Endothelial cell of umbilical vein (primary cell): ENCODE results near the gene RGS17. TPM values are rescaled to one million over a fixed set of nuclear protein-coding genes. Genes with fewer than 3 reads are reported as not detected.

Experiments used
- BruUV-seq: library from RNA; stranded (reverse); fragments of 400-500 nt; replicated peaks from 2 replicates; lab custom pipeline; 2021; lab: Mats Ljungman, UMichigan
- CTCF ChIA-PET: fragments of 300-600, 350-600 bp; sonication (Branson Sonifier 250); formaldehyde crosslinking; loops from one replicate; lab custom pipeline; 2021; ENCODE audit warnings: antibody characterized with exemption, inconsistent platforms; lab: Charles Lee
- POLR2A ChIA-PET: fragments of 300-600, 350-600 bp; sonication (Branson Sonifier 250); formaldehyde crosslinking; loops from one replicate; lab custom pipeline; 2021; ENCODE audit warnings: antibody characterized with exemption, inconsistent platforms; lab: Charles Lee
- DNase-seq: peaks from one replicate; pipeline ENCODE4 v3.0.0-alpha.2; 2011; ENCODE audit warnings: low read depth, low spot score
- FAIRE-seq: peaks from 2 replicates; lab custom pipeline; 2011; peaks lifted over from hg19 to GRCh38; lab: Jason Lieb, UNC
- H2AFZ ChIP-seq: 2 replicates; pipeline ENCODE4 v1.6.0; 2012; ENCODE audit warnings: low read depth, low read length, control low read depth, inconsistent platforms
- H3K27ac ChIP-seq: 2 replicates; pipeline ENCODE4 v1.5.1; 2011; ENCODE audit warnings: low read depth, mild to moderate bottlenecking, control low read depth, low read length, moderate library complexity; ENCODE audit not compliant: insufficient read depth
- H3K27me3 ChIP-seq, 2 experiments: 2 replicates each; pipeline versions ENCODE4 v1.6.0 to v1.6.1; 2011; ENCODE audit warnings: low read length in 2 of 2, mixed read lengths in 1 of 2; ENCODE audit not compliant: control insufficient read depth in 2 of 2, insufficient read depth in 2 of 2
- H3K36me3 ChIP-seq, 2 experiments: 2 replicates in 1 of 2; 3 replicates in 1 of 2; pipeline ENCODE4 v1.5.1; 2011; ENCODE audit warnings: low read length in 2 of 2, mild to moderate bottlenecking in 1 of 2, moderate library complexity in 1 of 2; ENCODE audit not compliant: control insufficient read depth in 2 of 2, insufficient read depth in 2 of 2; ENCODE audit errors: extremely low read depth in 1 of 2
- H3K4me1 ChIP-seq: 3 replicates; pipeline ENCODE4 v1.5.1; 2011; ENCODE audit warnings: mild to moderate bottlenecking, low read length; ENCODE audit not compliant: control insufficient read depth, insufficient read depth; ENCODE audit errors: extremely low read depth
- H3K4me2 ChIP-seq: 2 replicates; pipeline ENCODE4 v1.6.1; 2011; ENCODE audit warnings: low read length, control low read depth, mixed read lengths; ENCODE audit not compliant: insufficient read depth
- H3K4me3 ChIP-seq, 3 experiments: fragments of 200-600 bp in 1 of 3; sonication (generic), shearing (Covaris generic) in 1 of 3; replicated peaks in 1 of 3; 2 replicates each; pipeline ENCODE4 v1.5.1; 2011 to 2016; ENCODE audit warnings: control low read depth in 3 of 3, low read length in 3 of 3, mild to moderate bottlenecking in 2 of 3, inconsistent platforms in 1 of 3, low read depth in 1 of 3, moderate library complexity in 1 of 3; ENCODE audit not compliant: insufficient read depth in 1 of 3
- H3K79me2 ChIP-seq: 2 replicates; pipeline ENCODE4 v1.6.0; 2012; ENCODE audit warnings: low read length, inconsistent platforms; ENCODE audit not compliant: control insufficient read depth, insufficient read depth
- H3K9ac ChIP-seq: replicated peaks from 2 replicates; pipeline ENCODE3; 2011; ENCODE audit warnings: low read length, control low read depth; ENCODE audit not compliant: insufficient read depth; ENCODE audit errors: extremely low read depth
- H3K9me1 ChIP-seq: replicated peaks from 3 replicates; pipeline ENCODE4 v1.6.0; 2011; ENCODE audit warnings: mild to moderate bottlenecking, low read length; ENCODE audit not compliant: control insufficient read depth, insufficient read depth; ENCODE audit errors: extremely low read depth
- H3K9me3 ChIP-seq: replicated peaks from 2 replicates; pipeline ENCODE4 v1.5.1; 2012; ENCODE audit warnings: low read length, inconsistent platforms; ENCODE audit not compliant: control insufficient read depth, insufficient read depth
- H4K20me1 ChIP-seq: replicated peaks from 2 replicates; pipeline ENCODE3; 2011; ENCODE audit warnings: mild to moderate bottlenecking, low read length; ENCODE audit not compliant: control insufficient read depth, insufficient read depth; ENCODE audit errors: extremely low read depth
- CTCF ChIP-seq, 2 donors: IDR thresholded peaks; 1 replicate in 1 of 2; 2 replicates in 1 of 2; pipeline ENCODE4 v1.5.1; 2011; ENCODE audit warnings: low read length in 2 of 2, mild to moderate bottlenecking in 2 of 2, moderate library complexity in 2 of 2, control low read depth in 1 of 2, inconsistent platforms in 1 of 2, low read depth in 1 of 2; ENCODE audit not compliant: insufficient read depth in 1 of 2; ENCODE audit errors: extremely low read depth in 1 of 2
- EZH2 ChIP-seq: IDR thresholded peaks from 2 replicates; pipeline ENCODE4 v1.6.1; 2012; ENCODE audit warnings: borderline replicate concordance, low read depth, mild to moderate bottlenecking, moderate library complexity, low read length, inconsistent platforms; ENCODE audit not compliant: severe bottlenecking
- FOS ChIP-seq: IDR thresholded peaks from 2 replicates; pipeline ENCODE4 v1.6.1; 2011; ENCODE audit warnings: mild to moderate bottlenecking, low read length, moderate library complexity, borderline replicate concordance; ENCODE audit not compliant: insufficient read depth
- GATA2 ChIP-seq: IDR thresholded peaks from 2 replicates; pipeline ENCODE4 v1.7.0; 2011; ENCODE audit warnings: low read depth, mild to moderate bottlenecking, moderate library complexity, mixed read lengths, low read length; ENCODE audit not compliant: insufficient read length, insufficient read depth
- JUN ChIP-seq: IDR thresholded peaks from 2 replicates; pipeline ENCODE4 v1.6.1; 2011; ENCODE audit warnings: borderline replicate concordance, low read depth; ENCODE audit not compliant: insufficient read length, insufficient read depth
- MAX ChIP-seq: IDR thresholded peaks from 2 replicates; pipeline ENCODE4 v1.6.1; 2011; ENCODE audit not compliant: insufficient read depth, insufficient read length
- MYC ChIP-seq: IDR thresholded peaks from one replicate; pipeline ENCODE4 v1.6.1; 2011; ENCODE audit warnings: mild to moderate bottlenecking, low read depth, low read length
- POLR2A ChIP-seq: IDR thresholded peaks from 2 replicates; pipeline ENCODE4 v1.6.1; 2012; ENCODE audit warnings: low read depth, mild to moderate bottlenecking, control low read depth, low read length
- POLR2AphosphoS5 ChIP-seq: IDR thresholded peaks from 2 replicates; pipeline ENCODE4 v1.6.1; 2012; ENCODE audit warnings: low read depth, mild to moderate bottlenecking, control low read depth, low read length, moderate library complexity; ENCODE audit not compliant: insufficient read depth
- dilution Hi-C: fragments of 300-500 bp; cut with MboI; formaldehyde crosslinking; loops from one replicate; pipeline ENCODE4 v1.15.0; 2019; ENCODE audit warnings: low sequenced_read_pairs; ENCODE audit not compliant: extremely low pct_ligation_motif_present
- intact Hi-C: fragments of 100-400 bp; cut with micrococcal nuclease; formaldehyde crosslinking; loops from one replicate; pipeline ENCODE4 v1.10.0; 2022
- polyA plus RNA-seq, 4 experiments: library from polyadenylated mRNA; depleted of rRNA in 3 of 4; stranded (reverse) in 3 of 4; unstranded in 1 of 4; fragments of >200 nt; gene quantifications; 2 replicates each; pipeline versions ENCODE4 v1.2.1 to v1.2.3, GENCODE V29; 2011 to 2012; ENCODE audit warnings: missing spikeins in 1 of 4
- total RNA-seq: library from RNA; stranded (reverse); gene quantifications from 2 replicates; pipeline ENCODE4 v1.2.3, GENCODE V29; 2021

The RGS17 gene
- total and polyA plus RNA-seq, 2 donors (not counting 3 experiments of a cell fraction or from before 2014, with no cell fraction given) = 0.40 to 1.1 TPM

- TF ChIP-seq JUN = no peak
- no peak for TF ChIP-seq MYC
- TF ChIP-seq CTCF (IDR thresholded peaks at IDR 0.05; ENCODE audit: extremely low read depth in 1 of 2, insufficient read depth in 1 of 2, low read depth in 1 of 2, low read length in 2 of 2) = no peak
- TF ChIP-seq GATA2 = no peak
- no peak for TF ChIP-seq MAX
- no TSS peak for BruUV-seq
- H3K36me3 ChIP-seq = no peaks in the 10 kb centered on the region
- ChIA-PET POLR2A (no interaction called here), CTCF (interaction anchor here (1.0 kb wide), 1 partner anchor 9 kb away, joined by 3 read pairs; no protein-coding TSS in a partner anchor)
- peak overlapping the region; percentile 51 for H2AFZ ChIP-seq
- no peaks in the 10 kb centered on the region for H4K20me1 ChIP-seq
- DNase-seq (no peak), FAIRE-seq (no peak)
- no peaks in the 10 kb centered on the region for H3K9me1 ChIP-seq
- no peak overlapping the region for H3K9ac ChIP-seq
- no peaks in the 10 kb centered on the region for H3K9me3 ChIP-seq
- H3K4me3 ChIP-seq = no peak overlapping the region
- intact Hi-C loops = no loop called here
- no peak overlapping the region for H3K27ac ChIP-seq
- H3K4me1 ChIP-seq = peaks cover 13% of the 10 kb centered on the region
- H3K4me2 ChIP-seq = no peak overlapping the region
- no peaks in the 10 kb centered on the region for H3K79me2 ChIP-seq
- no peaks in the 10 kb centered on the region for H3K27me3 ChIP-seq
- dilution Hi-C loops = no loop called here
Measured at GRCh38 chr6:153162646-153163045, 31.6 kb upstream of the RGS17 start.

GRCh38 chr6:153162172-153162571 is 31.1 kb upstream of the RGS17 start:
- Histone ChIP-seq H4K20me1 (no peaks in the 10 kb centered on the region), H3K9ac (no peak overlapping the region), H3K4me3 (no peak overlapping the region), H3K9me1 (no peaks in the 10 kb centered on the region), H3K9me3 (no peaks in the 10 kb centered on the region), H3K4me2 (no peak overlapping the region), H3K79me2 (no peaks in the 10 kb centered on the region), H2AFZ (no peak overlapping the region), H3K4me1 (peaks cover 9% of the 10 kb centered on the region), H3K27ac (no peak overlapping the region), H3K36me3 (no peaks in the 10 kb centered on the region), H3K27me3 (no peaks in the 10 kb centered on the region)
- intact Hi-C loops (no loop called here), dilution Hi-C loops (no loop called here)
- FAIRE-seq (no peak), DNase-seq (no peak)
- POLR2A ChIA-PET = no interaction called here
- BruUV-seq = no TSS peak
- CTCF ChIA-PET = interaction anchor here (1.2 kb wide), 1 partner anchor 10 kb away, joined by 3 read pairs; no protein-coding TSS in a partner anchor
- TF ChIP-seq MAX (no peak), JUN (no peak), CTCF (IDR thresholded peaks at IDR 0.05; ENCODE audit: extremely low read depth in 1 of 2, insufficient read depth in 1 of 2, low read depth in 1 of 2, low read length in 2 of 2) (no peak), POLR2A (no peak), EZH2 (no peak), POLR2AphosphoS5 (no peak), MYC (no peak), GATA2 (no peak), FOS (no peak)
